A673 (cell line): ENCODE data around the gene AIFM2. TPM values are rescaled to one million over a fixed set of nuclear protein-coding genes. Genes with fewer than 3 reads are reported as not detected.

Experiments
- BruUV-seq: library from RNA; stranded (reverse); fragments of 400-500 nt; replicated peaks from 2 replicates; lab custom pipeline; 2021; lab: Mats Ljungman, UMichigan
- CTCF ChIA-PET: fragments of 300-600 bp; sonication (Branson Sonifier 250); formaldehyde crosslinking; loops from one replicate; lab custom pipeline; 2022; ENCODE audit warnings: antibody characterized with exemption; lab: Charles Lee
- POLR2A ChIA-PET: fragments of 300-600 bp; sonication (Branson Sonifier 250); formaldehyde crosslinking; loops from one replicate; lab custom pipeline; 2022; ENCODE audit warnings: antibody characterized with exemption; ENCODE audit not compliant: low non-redundant PET; lab: Charles Lee
- DNase-seq: peaks from one replicate; pipeline ENCODE4 v3.0.0-alpha.2; 2015; ENCODE audit warnings: low spot score
- H3K27ac ChIP-seq: fragments of 200-600 bp; sonication (generic); 2 replicates; pipeline ENCODE4 v1.5.1; 2016; ENCODE audit warnings: mixed run types, low read depth, mild to moderate bottlenecking, mixed read lengths, antibody characterized with exemption, low read length; ENCODE audit not compliant: poor library complexity, severe bottlenecking
- H3K27me3 ChIP-seq: fragments of 200-600 bp; sonication (generic); replicated peaks from 2 replicates; pipeline ENCODE4 v1.6.1; 2017; ENCODE audit warnings: mixed run types, low read depth, mild to moderate bottlenecking, mixed read lengths, antibody characterized with exemption, low read length; ENCODE audit not compliant: insufficient read depth, poor library complexity
- H3K36me3 ChIP-seq: fragments of 200-600 bp; sonication (generic); 2 replicates; pipeline ENCODE4 v1.6.1; 2016; ENCODE audit warnings: mixed run types, mild to moderate bottlenecking, mixed read lengths, antibody characterized with exemption, low read length; ENCODE audit not compliant: insufficient read depth, poor library complexity, severe bottlenecking
- H3K4me1 ChIP-seq: fragments of 200-600 bp; sonication (generic); 2 replicates; pipeline ENCODE4 v1.6.1; 2017; ENCODE audit warnings: mixed run types, mild to moderate bottlenecking, mixed read lengths, antibody characterized with exemption, low read length; ENCODE audit not compliant: insufficient read depth, poor library complexity, severe bottlenecking
- H3K4me3 ChIP-seq: fragments of 200-600 bp; sonication (generic); 2 replicates; pipeline ENCODE4 v1.5.1; 2016; ENCODE audit warnings: low read depth, mixed run types, mild to moderate bottlenecking, mixed read lengths, low read length; ENCODE audit not compliant: poor library complexity, severe bottlenecking
- H3K9me3 ChIP-seq: fragments of 200-600 bp; sonication (generic); 2 replicates; pipeline ENCODE4 v1.6.1; 2016; ENCODE audit warnings: mixed run types, low read depth, mild to moderate bottlenecking, mixed read lengths, antibody characterized with exemption, low read length; ENCODE audit not compliant: poor library complexity, severe bottlenecking
- EZH2 ChIP-seq: fragments of 200-600 bp; sonication (generic); IDR thresholded peaks from 2 replicates; pipeline ENCODE4 v1.6.1; 2017; ENCODE audit warnings: borderline replicate concordance, low read depth, mild to moderate bottlenecking, mixed read lengths, antibody characterized with exemption, low read length; ENCODE audit not compliant: poor library complexity, severe bottlenecking
- intact Hi-C: fragments of 100-400 bp; cut with micrococcal nuclease; formaldehyde crosslinking; loops from one replicate; pipeline ENCODE4 v1.10.0; 2022; ENCODE audit not compliant: unreplicated experiment
- total RNA-seq: library from RNA; stranded (reverse); gene quantifications from 2 replicates; pipeline ENCODE4 v1.2.3, GENCODE V29; 2021
- TF ChIP-seq, protein P1 (sequence below): fragments of 300-800, 200-600 bp; sonication (generic); conservative IDR thresholded peaks from 2 replicates; pipeline ENCODE4 v1.5.1; 2017; ENCODE audit warnings: low read depth, mild to moderate bottlenecking, antibody characterized with exemption, low read length, moderate library complexity, mixed read lengths

The AIFM2 gene
- total RNA-seq, 1 experiment from 2014 or later: 4.3 TPM

DNA sequence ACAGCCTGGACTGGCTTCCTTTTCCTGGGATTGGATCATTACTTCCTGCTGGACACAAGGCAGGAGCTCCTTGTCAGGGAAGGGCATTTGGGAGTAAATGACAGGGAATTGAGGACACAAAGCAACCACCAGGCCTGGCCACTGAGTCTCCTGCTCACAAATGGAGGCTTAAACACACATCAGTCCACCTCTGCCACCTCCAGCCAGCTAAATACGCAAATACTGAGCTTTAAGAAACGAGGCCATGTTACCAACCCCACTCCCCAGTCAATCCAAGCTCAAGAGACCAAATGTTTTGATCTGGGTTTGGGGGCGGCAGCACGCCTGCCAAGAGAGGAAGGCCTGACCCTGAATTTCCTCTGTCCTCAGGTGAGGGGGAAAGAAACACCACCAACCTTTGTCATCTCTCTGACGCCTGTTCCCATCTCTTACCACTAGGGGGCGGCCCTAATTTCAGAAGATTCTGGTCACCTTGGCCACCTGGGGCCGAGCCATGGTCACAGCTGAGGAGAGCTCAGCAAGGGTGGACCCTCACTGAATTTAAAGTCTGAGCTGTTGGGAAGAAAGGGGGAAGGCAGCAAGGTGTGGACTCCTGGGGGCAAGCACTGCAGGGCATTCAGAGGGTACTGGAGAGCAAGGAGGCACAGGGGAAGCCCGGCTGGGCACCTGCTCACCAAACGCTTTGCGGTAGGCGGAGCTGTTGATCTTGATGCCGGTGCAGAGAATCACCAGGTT, 16.5 kb downstream of the AIFM2 start:
- Histone ChIP-seq H3K27ac (no peak overlapping the region), H3K4me1 (no peaks in the 10 kb centered on the region), H3K27me3 (no peaks in the 10 kb centered on the region), H3K9me3 (no peaks in the 10 kb centered on the region), H3K36me3 (peaks cover 18% of the 10 kb centered on the region), H3K4me3 (no peak overlapping the region)
- TF ChIP-seq EZH2: no peak
- TF ChIP-seq, protein P1, sequence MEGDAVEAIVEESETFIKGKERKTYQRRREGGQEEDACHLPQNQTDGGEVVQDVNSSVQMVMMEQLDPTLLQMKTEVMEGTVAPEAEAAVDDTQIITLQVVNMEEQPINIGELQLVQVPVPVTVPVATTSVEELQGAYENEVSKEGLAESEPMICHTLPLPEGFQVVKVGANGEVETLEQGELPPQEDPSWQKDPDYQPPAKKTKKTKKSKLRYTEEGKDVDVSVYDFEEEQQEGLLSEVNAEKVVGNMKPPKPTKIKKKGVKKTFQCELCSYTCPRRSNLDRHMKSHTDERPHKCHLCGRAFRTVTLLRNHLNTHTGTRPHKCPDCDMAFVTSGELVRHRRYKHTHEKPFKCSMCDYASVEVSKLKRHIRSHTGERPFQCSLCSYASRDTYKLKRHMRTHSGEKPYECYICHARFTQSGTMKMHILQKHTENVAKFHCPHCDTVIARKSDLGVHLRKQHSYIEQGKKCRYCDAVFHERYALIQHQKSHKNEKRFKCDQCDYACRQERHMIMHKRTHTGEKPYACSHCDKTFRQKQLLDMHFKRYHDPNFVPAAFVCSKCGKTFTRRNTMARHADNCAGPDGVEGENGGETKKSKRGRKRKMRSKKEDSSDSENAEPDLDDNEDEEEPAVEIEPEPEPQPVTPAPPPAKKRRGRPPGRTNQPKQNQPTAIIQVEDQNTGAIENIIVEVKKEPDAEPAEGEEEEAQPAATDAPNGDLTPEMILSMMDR: peak; percentile 97
- intact Hi-C loops: no loop called here
- no TSS peak for BruUV-seq
- DNase-seq: peak; percentile 58
- POLR2A ChIA-PET: no interaction called here
- CTCF ChIA-PET: interaction anchor here (0.5 to 2.0 kb wide), 5 partner anchors 13 to 272 kb away, joined by 3 to 10 read pairs (median 4); partner anchors contain the start of gene TYSND1

GRCh38 chr10:70114902-70115301, 17.7 kb downstream of the AIFM2 start:
- Histone ChIP-seq H3K27ac (peak overlapping the region; percentile 29), H3K4me1 (no peaks in the 10 kb centered on the region), H3K4me3 (no peak overlapping the region), H3K36me3 (peaks cover 28% of the 10 kb centered on the region), H3K27me3 (no peaks in the 10 kb centered on the region), H3K9me3 (no peaks in the 10 kb centered on the region)
- CTCF ChIA-PET: interaction anchor here (1.6 kb wide), 1 partner anchor 32 kb away, joined by 10 read pairs; the partner anchor contains the start of gene TYSND1
- intact Hi-C loops: no loop called here
- POLR2A ChIA-PET: no interaction called here
- no TSS peak for BruUV-seq
- no peak for DNase-seq
- TF ChIP-seq, protein P1: no peak
- TF ChIP-seq EZH2: no peak

- no TSS peak for BruUV-seq
- no peaks in the 10 kb centered on the region for H3K9me3 ChIP-seq
- intact Hi-C loops: no loop called here
- no peak for DNase-seq
- peaks cover 3% of the 10 kb centered on the region for H3K4me1 ChIP-seq
- H3K27me3 ChIP-seq: no peaks in the 10 kb centered on the region
- ChIA-PET CTCF (no interaction called here), POLR2A (no interaction called here)
- peaks cover 54% of the 10 kb centered on the region for H3K36me3 ChIP-seq
- no peak overlapping the region for H3K4me3 ChIP-seq
- no peak overlapping the region for H3K27ac ChIP-seq
- TF ChIP-seq EZH2: no peak
- TF ChIP-seq, protein P1: no peak
Observed at GRCh38 chr10:70112071-70112470, 20.6 kb downstream of the AIFM2 start.
